Parathyroid adenoma (tissue), 2 donors: ENCODE results near the gene TTLL8.

ENCODE experiments used
- H2AFZ ChIP-seq: fragments of 300-600 bp; sonication (generic); one replicate; pipeline ENCODE4 v1.7.0; 2017; ENCODE audit warnings: antibody characterized with exemption, mild to moderate bottlenecking
- H3K27ac ChIP-seq: fragments of 300-600 bp; sonication (generic); one replicate; pipeline ENCODE4 v1.7.0; 2017
- H3K27me3 ChIP-seq: fragments of 300-600 bp; sonication (generic); one replicate; pipeline ENCODE4 v1.7.0; 2017; ENCODE audit warnings: low read length; ENCODE audit not compliant: control insufficient read depth, insufficient read depth
- H3K36me3 ChIP-seq: fragments of 300-600 bp; sonication (generic); one replicate; pipeline ENCODE4 v1.7.0; 2017; ENCODE audit warnings: low read length; ENCODE audit not compliant: control insufficient read depth, insufficient read depth
- H3K4me1 ChIP-seq: fragments of 300-600 bp; sonication (generic); one replicate; pipeline ENCODE4 v1.7.0; 2017; ENCODE audit warnings: control low read depth
- H3K4me2 ChIP-seq: fragments of 300-600 bp; sonication (generic); one replicate; pipeline ENCODE4 v1.7.0; 2017; ENCODE audit warnings: low read length
- H3K4me3 ChIP-seq: fragments of 300-600 bp; sonication (generic); one replicate; pipeline ENCODE4 v1.7.0; 2017; ENCODE audit warnings: low read depth, low read length
- H3K79me2 ChIP-seq: fragments of 300-600 bp; sonication (generic); one replicate; pipeline ENCODE4 v1.7.0; 2017; ENCODE audit warnings: control low read depth
- H3K9ac ChIP-seq: fragments of 300-600 bp; sonication (generic); one replicate; pipeline ENCODE4 v1.7.0; 2017; ENCODE audit warnings: mild to moderate bottlenecking
- H3K9me3 ChIP-seq: fragments of 300-600 bp; sonication (generic); one replicate; pipeline ENCODE4 v1.7.0; 2017; ENCODE audit warnings: low read length; ENCODE audit not compliant: control insufficient read depth
- TF ChIP-seq, protein P1 (sequence below): fragments of 300-600 bp; sonication (generic); IDR thresholded peaks from one replicate; pipeline ENCODE4 v1.7.0; 2017; ENCODE audit warnings: antibody characterized with exemption, mild to moderate bottlenecking
- donor health status: primary hyperparathyroidism.

TTLL8 gene

DNA sequence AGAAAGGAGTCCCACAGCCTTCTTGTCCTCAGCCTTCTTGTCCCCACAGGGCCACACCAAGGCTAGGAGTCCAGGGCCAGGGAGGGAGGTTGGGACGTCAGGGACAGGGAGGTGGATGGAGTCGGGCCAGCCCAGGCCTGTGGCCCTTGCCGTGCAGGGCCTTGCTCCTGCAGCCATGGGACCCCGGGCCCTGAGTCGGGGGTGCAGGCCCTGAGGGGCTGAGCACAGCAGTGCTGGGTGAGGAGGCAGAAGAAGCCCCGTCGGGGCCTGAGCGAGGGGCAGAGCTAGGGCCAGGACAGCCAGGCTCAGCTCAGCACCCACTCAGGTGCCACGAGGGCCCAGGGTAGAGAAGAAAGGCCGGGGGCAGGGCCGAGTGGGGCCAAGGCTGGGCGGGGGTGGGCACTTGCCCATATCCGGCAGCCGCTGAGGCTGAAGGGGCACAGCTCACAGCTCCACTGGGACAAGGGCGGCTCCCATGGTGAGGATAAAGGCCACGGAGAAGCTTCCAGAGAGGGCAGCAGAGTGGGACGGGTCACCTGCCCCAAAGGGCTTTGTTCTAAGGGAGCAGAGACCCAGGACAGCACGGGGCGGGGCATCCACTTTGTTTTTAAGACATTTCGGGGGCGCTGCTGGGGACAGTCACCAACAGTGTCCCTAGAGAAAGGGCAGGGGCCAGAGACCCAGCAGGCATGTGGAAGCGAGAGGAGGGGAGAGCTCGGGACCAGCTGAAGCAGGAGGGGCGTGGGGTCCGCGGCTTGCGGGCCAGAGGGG lies 23.5 kb upstream of the TTLL8 start:
- no peaks in the 10 kb centered on the region for H3K36me3 ChIP-seq
- H2AFZ ChIP-seq, result no peak overlapping the region
- no peaks in the 10 kb centered on the region for H3K4me1 ChIP-seq
- no peak overlapping the region for H3K4me3 ChIP-seq
- H3K27ac ChIP-seq, result no peak overlapping the region
- no peak overlapping the region for H3K4me2 ChIP-seq
- H3K9ac ChIP-seq, result no peak overlapping the region
- TF ChIP-seq, protein P1, sequence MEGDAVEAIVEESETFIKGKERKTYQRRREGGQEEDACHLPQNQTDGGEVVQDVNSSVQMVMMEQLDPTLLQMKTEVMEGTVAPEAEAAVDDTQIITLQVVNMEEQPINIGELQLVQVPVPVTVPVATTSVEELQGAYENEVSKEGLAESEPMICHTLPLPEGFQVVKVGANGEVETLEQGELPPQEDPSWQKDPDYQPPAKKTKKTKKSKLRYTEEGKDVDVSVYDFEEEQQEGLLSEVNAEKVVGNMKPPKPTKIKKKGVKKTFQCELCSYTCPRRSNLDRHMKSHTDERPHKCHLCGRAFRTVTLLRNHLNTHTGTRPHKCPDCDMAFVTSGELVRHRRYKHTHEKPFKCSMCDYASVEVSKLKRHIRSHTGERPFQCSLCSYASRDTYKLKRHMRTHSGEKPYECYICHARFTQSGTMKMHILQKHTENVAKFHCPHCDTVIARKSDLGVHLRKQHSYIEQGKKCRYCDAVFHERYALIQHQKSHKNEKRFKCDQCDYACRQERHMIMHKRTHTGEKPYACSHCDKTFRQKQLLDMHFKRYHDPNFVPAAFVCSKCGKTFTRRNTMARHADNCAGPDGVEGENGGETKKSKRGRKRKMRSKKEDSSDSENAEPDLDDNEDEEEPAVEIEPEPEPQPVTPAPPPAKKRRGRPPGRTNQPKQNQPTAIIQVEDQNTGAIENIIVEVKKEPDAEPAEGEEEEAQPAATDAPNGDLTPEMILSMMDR, result no peak
- no peaks in the 10 kb centered on the region for H3K27me3 ChIP-seq
- H3K9me3 ChIP-seq, result no peaks in the 10 kb centered on the region
- no peaks in the 10 kb centered on the region for H3K79me2 ChIP-seq

- Histone ChIP-seq H3K4me3 (no peak overlapping the region), H3K4me1 (no peaks in the 10 kb centered on the region), H3K9ac (no peak overlapping the region), H3K9me3 (no peaks in the 10 kb centered on the region), H2AFZ (no peak overlapping the region), H3K27ac (no peak overlapping the region), H3K36me3 (no peaks in the 10 kb centered on the region), H3K27me3 (no peaks in the 10 kb centered on the region), H3K4me2 (no peak overlapping the region), H3K79me2 (no peaks in the 10 kb centered on the region)
- TF ChIP-seq, protein P1, result no peak
Observed at GRCh38 chr22:50080077-50080465, 22.0 kb upstream of the TTLL8 start.

- H2AFZ ChIP-seq, result no peak overlapping the region
- no peak overlapping the region for H3K9ac ChIP-seq
- H3K4me3 ChIP-seq, result no peak overlapping the region
- H3K36me3 ChIP-seq, result no peaks in the 10 kb centered on the region
- H3K27ac ChIP-seq, result no peak overlapping the region
- H3K9me3 ChIP-seq, result no peaks in the 10 kb centered on the region
- no peaks in the 10 kb centered on the region for H3K79me2 ChIP-seq
- TF ChIP-seq, protein P1, result no peak
- no peak overlapping the region for H3K4me2 ChIP-seq
- no peaks in the 10 kb centered on the region for H3K4me1 ChIP-seq
- H3K27me3 ChIP-seq, result no peaks in the 10 kb centered on the region
Observed at GRCh38 chr22:50078761-50079160, 20.7 kb upstream of the TTLL8 start.

DNA sequence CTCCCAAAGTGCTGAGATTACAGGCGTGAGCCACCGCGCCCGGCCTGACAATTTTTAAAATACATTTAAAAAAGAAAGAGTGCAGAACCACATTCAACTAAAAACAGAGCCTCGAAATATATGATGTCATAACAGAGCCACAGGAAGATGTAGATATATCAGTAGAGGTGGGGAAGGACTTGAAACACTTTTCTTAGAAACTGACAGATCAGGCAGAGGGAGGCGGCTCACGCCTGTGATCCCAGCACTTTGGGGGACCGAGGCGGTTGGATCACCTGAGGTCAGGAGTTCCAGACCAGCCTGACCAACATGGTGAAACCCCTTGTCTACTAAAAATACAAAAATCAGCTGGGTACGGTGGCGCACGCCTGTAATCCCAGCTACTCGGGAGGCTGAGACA lies 20.1 kb upstream of the TTLL8 start:
- Histone ChIP-seq H2AFZ (no peak overlapping the region), H3K4me3 (no peak overlapping the region), H3K79me2 (no peaks in the 10 kb centered on the region), H3K27ac (no peak overlapping the region), H3K4me2 (no peak overlapping the region), H3K36me3 (no peaks in the 10 kb centered on the region), H3K9ac (no peak overlapping the region), H3K27me3 (no peaks in the 10 kb centered on the region), H3K4me1 (no peaks in the 10 kb centered on the region), H3K9me3 (no peaks in the 10 kb centered on the region)
- TF ChIP-seq, protein P1, result no peak
